Caco-2 (cell line): ENCODE measurements around the gene KRT6A. TPM values are rescaled to one million over a fixed set of nuclear protein-coding genes. Genes with fewer than 3 reads are reported as not detected.

Experiments
- BruUV-seq: library from RNA; stranded (reverse); fragments of 400-500 nt; replicated peaks from 2 replicates; lab custom pipeline; 2021; lab: Mats Ljungman, UMichigan
- CTCF ChIA-PET: fragments of 300-600 bp; sonication (Branson Sonifier 250); formaldehyde crosslinking; loops from one replicate; lab custom pipeline; 2022; ENCODE audit warnings: antibody characterized with exemption; lab: Charles Lee
- POLR2A ChIA-PET: fragments of 300-600 bp; sonication (Branson Sonifier 250); formaldehyde crosslinking; loops from one replicate; lab custom pipeline; 2022; ENCODE audit warnings: antibody characterized with exemption; lab: Charles Lee
- DNase-seq, 2 experiments: peaks; one replicate each; pipeline versions ENCODE4 v3.0.0 to v3.0.0-alpha.2; 2020 to 2022
- H3K27me3 ChIP-seq: replicated peaks from 2 replicates; pipeline ENCODE4 v1.6.0; 2011; ENCODE audit warnings: low read length; ENCODE audit not compliant: control insufficient read depth, insufficient read depth
- H3K36me3 ChIP-seq: 2 replicates; pipeline ENCODE4 v1.5.1; 2011; ENCODE audit warnings: low read length; ENCODE audit not compliant: control insufficient read depth, insufficient read depth
- H3K4me1 ChIP-seq: fragments of 250-450 bp; sonication (Bioruptor Pico); 2 replicates; pipeline ENCODE4 v1.5.1; 2020; ENCODE audit warnings: mild to moderate bottlenecking
- H3K4me3 ChIP-seq: 2 replicates; pipeline ENCODE4 v1.5.1; 2011; ENCODE audit warnings: low read depth, mild to moderate bottlenecking, control low read depth, low read length
- H3K9me3 ChIP-seq: fragments of 250-450 bp; sonication (Bioruptor Pico); 2 replicates; pipeline ENCODE4 v1.5.1; 2020; ENCODE audit warnings: mild to moderate bottlenecking, moderate library complexity
- H3K27ac Mint-ChIP-seq: one replicate; pipeline ENCODE4 v1.8.0; 2022; ENCODE audit warnings: mixed read lengths; ENCODE audit not compliant: unreplicated experiment
- H3K27me3 Mint-ChIP-seq: one replicate; pipeline ENCODE4 v1.8.0; 2022; ENCODE audit warnings: mixed read lengths; ENCODE audit not compliant: insufficient read depth, unreplicated experiment
- H3K36me3 Mint-ChIP-seq: one replicate; pipeline ENCODE4 v1.8.0; 2022; ENCODE audit warnings: mild to moderate bottlenecking, mixed read lengths; ENCODE audit not compliant: insufficient read depth, unreplicated experiment
- H3K4me1 Mint-ChIP-seq: one replicate; pipeline ENCODE4 v1.8.0; 2022; ENCODE audit warnings: low read depth, mixed read lengths; ENCODE audit not compliant: unreplicated experiment
- H3K4me3 Mint-ChIP-seq: one replicate; pipeline ENCODE4 v1.8.0; 2022; ENCODE audit warnings: mild to moderate bottlenecking, moderate library complexity, mixed read lengths; ENCODE audit not compliant: unreplicated experiment
- H3K9me3 Mint-ChIP-seq: one replicate; pipeline ENCODE4 v1.8.0; 2022; ENCODE audit warnings: mixed read lengths; ENCODE audit not compliant: unreplicated experiment
- CTCF ChIP-seq, 2 experiments: fragments of 200-600 bp in 1 of 2; IDR thresholded peaks; 1 replicate in 1 of 2; 2 replicates in 1 of 2; pipeline versions ENCODE4 v1.5.1 to v1.8.0; 2011 to 2022; ENCODE audit warnings: antibody characterized with exemption in 1 of 2, control low read depth in 1 of 2, inconsistent platforms in 1 of 2, low read depth in 1 of 2, low read length in 1 of 2, mild to moderate bottlenecking in 1 of 2, moderate library complexity in 1 of 2; ENCODE audit not compliant: insufficient read depth in 1 of 2, severe bottlenecking in 1 of 2, unreplicated experiment in 1 of 2
- intact Hi-C: fragments of 100-400 bp; cut with micrococcal nuclease; formaldehyde crosslinking; loops from one replicate; pipeline ENCODE4 v1.10.0; 2022; ENCODE audit not compliant: unreplicated experiment
- total RNA-seq: library from RNA; stranded (reverse); gene quantifications from 2 replicates; pipeline ENCODE4 v1.2.3, GENCODE V29; 2022

KRT6A gene
- total RNA-seq, 1 experiment from 2014 or later = 0.14 TPM

GRCh38 chr12:52496590-52497071 lies 3.6 kb upstream of the KRT6A start:
- no TSS peak for BruUV-seq
- CTCF ChIA-PET = no interaction called here
- Mint-ChIP-seq H3K27ac (no peak overlapping the region), H3K9me3 (peaks cover 6% of the 10 kb centered on the region), H3K4me3 (no peak overlapping the region), H3K27me3 (peaks cover 6% of the 10 kb centered on the region), H3K36me3 (no peaks in the 10 kb centered on the region), H3K4me1 (peaks cover 7% of the 10 kb centered on the region)
- Histone ChIP-seq H3K9me3 (no peaks in the 10 kb centered on the region), H3K4me3 (no peak overlapping the region), H3K36me3 (no peaks in the 10 kb centered on the region), H3K27me3 (no peaks in the 10 kb centered on the region), H3K4me1 (peaks cover 18% of the 10 kb centered on the region)
- peak in 1 of 2 experiments; percentile 53 for DNase-seq
- intact Hi-C loops = no loop called here
- no peak for TF ChIP-seq CTCF (IDR thresholded peaks at IDR 0.05; ENCODE audit: insufficient read depth in 1 of 2, low read depth in 1 of 2, low read length in 1 of 2, severe bottlenecking in 1 of 2, unreplicated experiment in 1 of 2)
- POLR2A ChIA-PET = no interaction called here

DNA sequence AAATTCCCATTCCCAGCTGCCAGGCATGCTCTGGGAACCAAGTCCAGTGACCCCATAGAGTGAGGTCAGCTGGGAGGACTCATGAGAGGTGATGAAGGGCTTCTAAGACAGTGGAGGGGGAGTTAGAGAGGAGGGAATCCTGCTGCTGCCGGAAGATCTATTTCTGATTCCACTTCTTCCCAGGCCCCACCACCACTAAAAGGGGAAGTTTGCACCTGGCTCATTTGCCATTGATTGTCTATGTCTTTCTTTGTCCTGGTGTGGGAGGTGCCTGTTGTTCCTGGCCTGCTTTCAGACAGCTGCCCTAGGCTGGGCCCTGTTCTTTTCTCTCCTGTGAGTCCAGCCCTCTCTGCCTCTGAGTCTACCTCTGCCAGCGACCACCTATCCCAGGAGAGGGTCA lies 3.0 kb upstream of the KRT6A start:
- TF ChIP-seq CTCF (IDR thresholded peaks at IDR 0.05; ENCODE audit: insufficient read depth in 1 of 2, low read depth in 1 of 2, low read length in 1 of 2, severe bottlenecking in 1 of 2, unreplicated experiment in 1 of 2) = no peak
- intact Hi-C loops = no loop called here
- BruUV-seq = no TSS peak
- Histone ChIP-seq H3K4me3 (no peak overlapping the region), H3K4me1 (peaks cover 18% of the 10 kb centered on the region), H3K36me3 (no peaks in the 10 kb centered on the region), H3K27me3 (no peaks in the 10 kb centered on the region), H3K9me3 (no peaks in the 10 kb centered on the region)
- no peak for DNase-seq
- Mint-ChIP-seq H3K4me1 (peaks cover 7% of the 10 kb centered on the region), H3K9me3 (peaks cover 4% of the 10 kb centered on the region), H3K27me3 (peaks cover 11% of the 10 kb centered on the region), H3K4me3 (no peak overlapping the region), H3K27ac (no peak overlapping the region), H3K36me3 (no peaks in the 10 kb centered on the region)
- POLR2A ChIA-PET = no interaction called here
- CTCF ChIA-PET = interaction anchor here (1.1 kb wide), 1 partner anchor 100 kb away, joined by 4 read pairs; no protein-coding TSS in a partner anchor

- POLR2A ChIA-PET = no interaction called here
- peak in 1 of 2 experiments; percentile 17 for DNase-seq
- Mint-ChIP-seq H3K4me1 (peaks cover 7% of the 10 kb centered on the region), H3K36me3 (no peaks in the 10 kb centered on the region), H3K9me3 (no peaks in the 10 kb centered on the region), H3K4me3 (no peak overlapping the region), H3K27ac (no peak overlapping the region), H3K27me3 (peaks cover 14% of the 10 kb centered on the region)
- CTCF ChIA-PET = interaction anchor here (0.6 to 1.1 kb wide), 3 partner anchors 26 to 152 kb away, joined by 3 to 4 read pairs (median 3); no protein-coding TSS in a partner anchor
- Histone ChIP-seq H3K27me3 (no peaks in the 10 kb centered on the region), H3K4me3 (no peak overlapping the region), H3K9me3 (no peaks in the 10 kb centered on the region), H3K4me1 (peaks cover 18% of the 10 kb centered on the region), H3K36me3 (no peaks in the 10 kb centered on the region)
- no TSS peak for BruUV-seq
- intact Hi-C loops = no loop called here
- no peak for TF ChIP-seq CTCF (IDR thresholded peaks at IDR 0.05; ENCODE audit: insufficient read depth in 1 of 2, low read depth in 1 of 2, low read length in 1 of 2, severe bottlenecking in 1 of 2, unreplicated experiment in 1 of 2)
These were observed 2.3 kb upstream of the KRT6A start for GRCh38 chr12:52495389-52495788.
